ENCODE results near the gene TIMP2.
A peak's percentile ranks its signal among the peaks of the same experiment; 100 is the strongest.
"Not testable (repeated sequence)": the region's sequence is repeated elsewhere in the genome, so short reads cannot be mapped to it uniquely, and the experiment has no call there.

The TIMP2 gene

GRCh38 chr17:78904371-78904770, 20.8 kb downstream of the TIMP2 start:
- DNase-seq (ENCODE audit: low spot score), result no peak

DNA sequence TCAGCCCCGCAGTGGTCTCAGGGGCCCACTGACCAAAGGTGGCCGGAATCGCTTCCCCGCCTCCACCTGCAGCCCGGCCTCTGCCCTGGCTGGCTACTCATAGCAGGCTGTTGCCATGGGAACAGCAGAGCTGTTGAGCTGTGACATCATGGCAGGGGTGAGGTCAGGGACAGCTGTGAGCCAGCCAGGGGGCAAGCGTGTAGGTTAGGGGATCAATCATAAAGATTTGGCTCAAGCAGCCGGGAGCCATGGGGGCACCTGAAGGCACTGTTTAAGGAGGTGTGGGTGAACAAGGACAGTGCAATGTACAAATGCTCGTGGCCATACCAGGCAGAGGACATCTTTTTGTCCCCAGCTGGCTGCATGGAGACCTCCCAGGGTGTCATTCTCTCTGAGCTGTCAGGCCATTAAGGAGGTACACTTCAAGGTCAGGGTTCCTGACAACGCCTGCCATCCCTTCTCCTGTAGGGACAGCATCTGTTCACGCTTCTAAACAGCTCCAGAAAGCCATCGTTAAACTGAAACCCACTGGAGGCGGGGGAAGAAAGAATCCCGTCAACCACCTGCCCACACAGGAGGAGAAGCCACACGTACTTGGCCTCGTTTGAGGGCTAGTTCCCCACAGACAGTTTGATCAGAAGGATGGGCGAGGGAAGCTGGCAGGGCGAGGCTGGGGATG, 21.9 kb downstream of the TIMP2 start, which contains the start of gene CEP295NL:
Gene CEP295NL (minus strand): TSS at position 101 of the 679 bp plus-strand sequence. CDS start 1,373 bp downstream, outside the sequence.
- DNase-seq (ENCODE audit: low spot score), result peak; percentile 86

DNA sequence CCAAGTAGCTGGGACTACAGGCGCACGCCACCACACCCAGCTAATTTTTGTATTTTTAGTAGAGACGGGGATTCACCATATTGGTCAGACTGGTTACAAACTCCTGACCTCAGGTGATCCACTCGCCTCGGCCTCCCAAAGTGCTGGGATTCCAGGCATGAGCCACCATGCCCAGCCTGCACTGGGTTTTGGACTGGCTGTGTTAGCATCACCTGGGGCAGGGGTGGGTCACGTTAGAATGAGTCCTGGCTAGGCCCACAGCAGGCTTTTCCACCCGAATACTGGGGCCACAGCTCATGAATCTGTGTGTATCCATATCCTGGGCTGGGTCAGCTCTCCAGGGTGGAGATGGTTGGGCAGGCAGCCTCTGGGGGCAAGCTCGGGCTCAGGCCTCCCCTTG, 23.0 kb downstream of the TIMP2 start:
- DNase-seq (ENCODE audit: low spot score), result not testable (repeated sequence)

DNA sequence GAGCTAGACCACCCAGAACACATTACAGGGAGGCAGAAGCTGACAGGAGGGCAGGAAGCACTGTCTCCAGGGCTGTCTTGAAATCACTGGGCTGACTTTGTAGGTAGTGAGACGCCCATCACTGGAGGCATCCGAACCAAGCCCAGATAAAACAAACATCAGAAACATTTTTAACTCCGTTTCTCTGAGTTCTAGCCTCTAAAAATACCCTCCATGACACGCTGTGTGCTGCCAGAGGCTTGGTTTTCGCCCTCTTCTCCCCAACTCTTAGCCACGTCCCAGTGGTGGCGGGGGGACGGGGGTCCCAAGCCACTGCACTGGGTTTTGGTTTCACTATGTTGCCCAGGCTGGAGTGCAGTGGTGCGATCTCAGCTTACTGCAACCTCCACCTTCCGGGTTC, 23.4 kb downstream of the TIMP2 start:
- no peak for DNase-seq (ENCODE audit: low spot score)

DNA sequence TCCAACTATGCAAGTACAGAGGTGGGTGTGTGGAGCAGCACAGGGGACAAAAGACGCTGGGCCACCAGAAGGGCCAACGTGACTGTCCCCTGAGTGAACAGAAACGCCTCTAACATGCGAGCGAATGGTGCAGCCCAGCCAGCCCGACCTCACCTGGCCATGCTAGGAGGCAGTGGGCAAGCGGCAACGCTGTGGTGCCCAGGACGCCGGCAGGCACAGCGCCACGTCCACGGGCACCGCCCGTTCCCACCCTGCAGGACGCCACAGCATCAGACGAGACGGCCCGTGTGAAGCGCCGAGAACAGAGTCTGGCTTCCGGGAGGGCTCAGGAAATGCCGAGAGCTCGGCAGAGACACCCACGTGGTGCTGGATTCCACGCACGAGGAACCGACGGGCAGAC, 24.4 kb downstream of the TIMP2 start:
- no peak for DNase-seq (ENCODE audit: low spot score)

DNA sequence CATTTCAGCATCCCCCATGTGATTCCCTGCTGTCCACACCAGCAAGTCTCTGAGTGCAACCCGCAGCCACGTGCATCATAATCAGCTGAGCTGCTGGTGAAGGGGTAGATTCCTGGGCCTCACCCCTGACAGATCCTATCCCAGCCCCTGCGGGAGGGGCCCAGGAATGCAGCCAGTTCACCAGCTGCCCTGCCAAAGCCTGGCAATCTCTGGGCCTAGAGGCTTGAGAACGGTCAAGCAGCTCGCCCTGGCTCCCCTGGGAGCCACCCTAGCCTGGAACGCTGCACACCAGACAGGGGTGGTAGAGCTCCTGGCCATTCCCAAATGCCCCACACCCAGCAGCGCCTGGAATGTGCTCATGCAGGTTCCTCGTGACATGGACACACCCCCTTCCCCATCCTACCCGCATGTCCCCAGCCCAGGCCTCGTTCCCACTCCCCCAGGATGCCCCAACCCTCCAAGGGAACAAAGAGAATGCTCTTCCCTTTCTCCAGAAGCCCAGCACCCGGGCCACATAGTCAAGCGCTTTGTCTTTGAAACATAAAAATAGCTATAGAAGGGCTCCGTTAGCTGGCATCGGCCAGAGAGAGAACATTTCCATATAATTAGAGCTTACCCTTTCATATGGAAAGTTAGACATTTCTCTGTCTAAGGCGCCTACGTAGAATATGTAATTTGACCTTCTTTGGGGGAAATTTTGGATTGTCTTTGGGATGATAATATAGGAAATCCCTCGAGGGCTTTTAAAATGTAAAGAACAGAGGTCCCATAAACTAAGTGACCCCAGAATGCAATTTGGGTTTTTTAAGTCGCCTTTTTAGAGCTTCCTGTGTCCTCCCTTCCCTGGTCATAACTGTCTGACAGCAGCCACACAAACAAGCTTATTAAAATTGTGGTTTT, 25.6 kb downstream of the TIMP2 start:
- DNase-seq (ENCODE audit: low spot score), result peak; percentile 28

DNA sequence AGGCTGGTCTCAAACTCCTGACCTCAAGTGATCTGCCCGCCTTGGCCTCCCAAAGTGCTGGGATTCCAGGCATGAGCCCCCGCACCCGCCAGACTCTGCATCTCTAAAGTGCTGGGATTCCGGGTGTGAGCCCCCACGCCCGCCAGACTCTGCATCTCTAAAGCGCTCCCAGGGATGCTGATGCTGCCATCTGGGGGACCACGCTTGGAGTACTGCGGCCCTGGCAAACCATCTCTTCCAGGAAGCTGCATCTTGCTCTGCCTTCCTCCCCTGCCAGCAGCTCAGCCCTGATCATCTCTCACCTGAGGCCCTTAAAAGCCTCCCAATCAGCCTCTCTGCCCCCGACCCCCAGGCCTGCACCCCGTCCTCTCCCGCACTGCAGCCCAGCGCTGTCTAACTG, 26.2 kb downstream of the TIMP2 start:
- no peak for DNase-seq (ENCODE audit: low spot score)

GRCh38 chr17:78898075-78898836, 26.9 kb downstream of the TIMP2 start:
- DNase-seq (ENCODE audit: low spot score), result no peak

- no peak for DNase-seq (ENCODE audit: low spot score)
Measured at GRCh38 chr17:78897664-78898047, 27.5 kb downstream of the TIMP2 start.

GRCh38 chr17:78896834-78897663, 28.1 kb downstream of the TIMP2 start:
- DNase-seq (ENCODE audit: low spot score), result no peak

GRCh38 chr17:78896091-78896833, 28.9 kb downstream of the TIMP2 start:
- DNase-seq (ENCODE audit: low spot score), result no peak

- DNase-seq (ENCODE audit: low spot score), result no peak
Measured at GRCh38 chr17:78895322-78895721, 29.9 kb downstream of the TIMP2 start.

GRCh38 chr17:78893684-78894083, 31.5 kb downstream of the TIMP2 start:
- no peak for DNase-seq (ENCODE audit: low spot score)

DNA sequence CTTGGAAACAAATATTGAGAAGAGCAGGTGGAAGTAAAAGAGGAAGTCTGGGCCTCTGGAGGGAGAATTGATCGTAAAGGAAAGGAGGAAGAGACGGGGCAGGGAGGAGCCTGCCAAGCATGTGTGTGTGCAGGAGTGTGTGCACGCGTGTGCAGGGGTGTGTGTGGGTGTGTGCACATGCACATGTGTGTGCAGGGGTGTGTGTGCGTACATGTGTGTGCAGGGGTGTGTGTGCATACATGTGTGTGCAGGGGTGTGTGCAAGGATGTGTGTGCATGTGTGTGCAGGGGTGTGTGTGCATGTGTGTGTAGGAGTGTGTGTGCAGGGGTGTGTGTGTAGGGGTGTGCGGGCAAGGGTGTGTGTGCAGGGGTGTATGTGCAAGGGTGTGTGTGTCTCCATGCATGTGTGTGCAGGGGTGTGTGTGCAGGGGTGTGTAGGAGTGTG, 32.2 kb downstream of the TIMP2 start:
- no peak for DNase-seq (ENCODE audit: low spot score)

DNA sequence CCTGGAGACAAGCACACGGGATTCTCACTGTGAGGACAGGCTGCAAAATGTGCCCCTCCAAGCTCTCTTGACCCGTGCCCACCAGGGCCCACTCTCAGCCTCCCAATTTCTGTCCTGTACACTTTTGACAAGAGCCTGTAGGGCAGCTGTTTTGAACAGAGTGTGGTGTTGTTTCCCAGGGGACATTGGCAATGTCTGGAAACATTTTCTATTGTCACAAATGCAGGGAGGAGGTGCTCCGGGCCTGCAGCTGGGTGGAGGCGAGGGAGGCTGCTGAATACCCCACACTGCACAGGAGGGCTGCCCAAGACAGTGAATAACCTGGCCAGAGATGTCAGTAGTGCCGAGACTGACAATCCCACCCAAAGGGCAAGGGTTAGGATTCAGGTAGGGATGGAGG, 32.7 kb downstream of the TIMP2 start:
- DNase-seq (ENCODE audit: low spot score), result no peak

GRCh38 chr17:78892062-78892456, 33.1 kb downstream of the TIMP2 start:
- DNase-seq (ENCODE audit: low spot score), result no peak

- DNase-seq (ENCODE audit: low spot score), result no peak
Measured at GRCh38 chr17:78891406-78892061, 33.7 kb downstream of the TIMP2 start.

DNA sequence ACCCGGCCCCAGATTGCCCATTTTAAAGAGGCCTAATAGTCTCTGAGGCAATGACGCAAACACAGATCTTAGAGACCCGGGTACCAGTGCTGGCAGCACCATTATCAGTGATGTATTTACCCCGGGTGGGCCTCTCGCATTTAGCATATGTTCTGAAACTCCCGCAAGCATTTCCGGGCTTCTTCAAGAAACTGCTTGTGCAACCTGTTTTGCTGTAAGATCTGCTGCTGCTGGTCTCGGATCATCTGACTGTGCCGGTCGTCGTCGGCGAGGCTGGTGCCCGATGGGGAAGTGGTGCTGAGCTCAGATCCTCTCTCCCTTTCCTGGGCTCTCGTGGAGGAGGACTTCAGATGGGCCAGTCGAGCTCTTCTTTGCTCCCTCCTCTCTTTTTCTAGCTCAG, 34.7 kb downstream of the TIMP2 start:
- no peak for DNase-seq (ENCODE audit: low spot score)

GRCh38 chr17:78890096-78890495, 35.1 kb downstream of the TIMP2 start:
- not testable (repeated sequence) for DNase-seq (ENCODE audit: low spot score)

DNA sequence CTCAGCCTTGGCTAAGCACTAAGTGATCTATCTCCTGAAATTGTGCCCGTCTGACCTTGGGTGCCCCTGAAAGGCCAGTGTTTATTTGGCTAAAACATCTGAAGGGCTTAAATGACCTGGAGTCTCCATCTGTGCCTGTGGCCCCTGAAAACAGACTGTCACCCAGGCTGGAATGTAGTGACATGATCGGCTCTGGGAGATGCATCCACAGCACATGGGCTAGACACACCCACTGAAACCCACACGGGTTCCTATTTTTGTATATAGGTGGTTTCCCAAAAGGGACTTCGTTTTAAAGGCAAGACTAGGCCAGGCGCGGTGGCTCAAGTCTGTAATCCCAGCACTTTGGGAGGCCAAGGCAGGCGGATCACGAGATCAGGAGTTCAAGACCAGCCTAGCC, 35.7 kb downstream of the TIMP2 start:
- DNase-seq (ENCODE audit: low spot score), result no peak

All from kidney tubule cell (primary cell).